Progenitor cell of endocrine pancreas (in vitro differentiated cells): Measurements from ENCODE around the gene GPS1. TPM values are rescaled to one million over a fixed set of nuclear protein-coding genes. Genes with fewer than 3 reads are reported as not detected.

Source experiments
- DNase-seq: peaks from one replicate; pipeline ENCODE4 v3.0.0; 2021; ENCODE audit warnings: low spot score; ENCODE audit not compliant: unreplicated experiment
- H3K27ac Mint-ChIP-seq: 2 replicates; pipeline ENCODE4 v1.8.0; 2021; ENCODE audit warnings: mild to moderate bottlenecking, moderate library complexity, mixed read lengths
- H3K27me3 Mint-ChIP-seq: 2 replicates; pipeline ENCODE4 v1.8.0; 2021; ENCODE audit warnings: mixed read lengths
- H3K36me3 Mint-ChIP-seq: 2 replicates; pipeline ENCODE4 v1.8.0; 2022; ENCODE audit warnings: mixed read lengths; ENCODE audit not compliant: insufficient read depth
- H3K4me1 Mint-ChIP-seq: 2 replicates; pipeline ENCODE4 v1.8.0; 2021; ENCODE audit warnings: low read depth, mixed read lengths
- H3K4me3 Mint-ChIP-seq: 2 replicates; pipeline ENCODE4 v1.8.0; 2021; ENCODE audit warnings: low read depth, mild to moderate bottlenecking, moderate library complexity, mixed read lengths
- H3K9me3 Mint-ChIP-seq: 2 replicates; pipeline ENCODE4 v1.8.0; 2021; ENCODE audit warnings: low read depth, mixed read lengths
- total RNA-seq: library from RNA; stranded (reverse); gene quantifications from 2 replicates; pipeline ENCODE4 v1.2.1, GENCODE V29; 2021
- TF ChIP-seq, protein P1 (sequence below): fragments of 200-600 bp; sonication (generic); IDR thresholded peaks from one replicate; pipeline ENCODE4 v1.5.0; 2021; ENCODE audit warnings: antibody characterized with exemption, mild to moderate bottlenecking; ENCODE audit not compliant: unreplicated experiment

GPS1 gene
- total RNA-seq, 1 donor from 2014 or later, result 137 TPM

- H3K9me3 Mint-ChIP-seq, result no peaks in the 10 kb centered on the region
- TF ChIP-seq, protein P1, sequence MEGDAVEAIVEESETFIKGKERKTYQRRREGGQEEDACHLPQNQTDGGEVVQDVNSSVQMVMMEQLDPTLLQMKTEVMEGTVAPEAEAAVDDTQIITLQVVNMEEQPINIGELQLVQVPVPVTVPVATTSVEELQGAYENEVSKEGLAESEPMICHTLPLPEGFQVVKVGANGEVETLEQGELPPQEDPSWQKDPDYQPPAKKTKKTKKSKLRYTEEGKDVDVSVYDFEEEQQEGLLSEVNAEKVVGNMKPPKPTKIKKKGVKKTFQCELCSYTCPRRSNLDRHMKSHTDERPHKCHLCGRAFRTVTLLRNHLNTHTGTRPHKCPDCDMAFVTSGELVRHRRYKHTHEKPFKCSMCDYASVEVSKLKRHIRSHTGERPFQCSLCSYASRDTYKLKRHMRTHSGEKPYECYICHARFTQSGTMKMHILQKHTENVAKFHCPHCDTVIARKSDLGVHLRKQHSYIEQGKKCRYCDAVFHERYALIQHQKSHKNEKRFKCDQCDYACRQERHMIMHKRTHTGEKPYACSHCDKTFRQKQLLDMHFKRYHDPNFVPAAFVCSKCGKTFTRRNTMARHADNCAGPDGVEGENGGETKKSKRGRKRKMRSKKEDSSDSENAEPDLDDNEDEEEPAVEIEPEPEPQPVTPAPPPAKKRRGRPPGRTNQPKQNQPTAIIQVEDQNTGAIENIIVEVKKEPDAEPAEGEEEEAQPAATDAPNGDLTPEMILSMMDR, result no peak
- no peaks in the 10 kb centered on the region for H3K4me1 Mint-ChIP-seq
- H3K36me3 Mint-ChIP-seq, result peaks cover 2% of the 10 kb centered on the region
- no peak overlapping the region for H3K27ac Mint-ChIP-seq
- H3K27me3 Mint-ChIP-seq, result peaks cover 10% of the 10 kb centered on the region
- no peak for DNase-seq
- no peak overlapping the region for H3K4me3 Mint-ChIP-seq
Measured at GRCh38 chr17:82078433-82078832, 26.7 kb downstream of the GPS1 start.

DNA sequence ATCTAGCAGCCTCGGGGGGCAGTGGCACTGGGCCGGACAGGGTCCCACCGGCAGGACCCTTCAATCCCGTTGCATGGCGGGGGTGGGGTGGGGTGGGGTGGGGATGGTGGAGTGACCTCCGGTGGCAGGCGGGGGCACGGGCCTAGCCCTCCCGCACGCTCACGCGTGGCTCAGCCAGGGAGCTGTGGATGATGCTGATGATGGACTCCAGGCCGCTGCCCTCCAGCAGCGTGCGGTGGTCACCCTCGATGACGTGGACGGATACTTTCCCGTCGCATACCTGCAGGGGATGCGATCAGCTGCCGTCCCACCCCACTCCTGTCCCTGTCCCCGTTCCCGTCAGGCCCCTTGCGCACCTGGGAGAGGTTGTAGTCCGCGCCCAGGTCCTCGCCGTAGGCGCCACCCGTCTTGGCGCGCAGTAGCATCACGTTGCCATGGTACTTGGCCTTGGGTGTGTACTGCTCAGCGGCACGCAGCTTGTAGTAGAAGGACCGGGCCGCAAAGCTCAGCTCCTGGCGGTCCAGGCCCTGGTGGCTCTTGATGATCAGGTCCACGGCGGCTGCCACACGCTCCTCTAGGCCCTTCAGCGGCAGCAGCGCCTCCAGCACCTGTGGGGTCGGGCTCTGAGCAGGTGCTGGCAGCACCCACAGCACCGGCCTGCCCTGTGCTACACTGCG, 27.4 kb downstream of the GPS1 start:
- no peak overlapping the region for H3K27ac Mint-ChIP-seq
- H3K4me3 Mint-ChIP-seq, result no peak overlapping the region
- H3K4me1 Mint-ChIP-seq, result no peaks in the 10 kb centered on the region
- peaks cover 3% of the 10 kb centered on the region for H3K36me3 Mint-ChIP-seq
- TF ChIP-seq, protein P1, result no peak
- no peaks in the 10 kb centered on the region for H3K9me3 Mint-ChIP-seq
- peaks cover 4% of the 10 kb centered on the region for H3K27me3 Mint-ChIP-seq
- DNase-seq, result no peak

DNA sequence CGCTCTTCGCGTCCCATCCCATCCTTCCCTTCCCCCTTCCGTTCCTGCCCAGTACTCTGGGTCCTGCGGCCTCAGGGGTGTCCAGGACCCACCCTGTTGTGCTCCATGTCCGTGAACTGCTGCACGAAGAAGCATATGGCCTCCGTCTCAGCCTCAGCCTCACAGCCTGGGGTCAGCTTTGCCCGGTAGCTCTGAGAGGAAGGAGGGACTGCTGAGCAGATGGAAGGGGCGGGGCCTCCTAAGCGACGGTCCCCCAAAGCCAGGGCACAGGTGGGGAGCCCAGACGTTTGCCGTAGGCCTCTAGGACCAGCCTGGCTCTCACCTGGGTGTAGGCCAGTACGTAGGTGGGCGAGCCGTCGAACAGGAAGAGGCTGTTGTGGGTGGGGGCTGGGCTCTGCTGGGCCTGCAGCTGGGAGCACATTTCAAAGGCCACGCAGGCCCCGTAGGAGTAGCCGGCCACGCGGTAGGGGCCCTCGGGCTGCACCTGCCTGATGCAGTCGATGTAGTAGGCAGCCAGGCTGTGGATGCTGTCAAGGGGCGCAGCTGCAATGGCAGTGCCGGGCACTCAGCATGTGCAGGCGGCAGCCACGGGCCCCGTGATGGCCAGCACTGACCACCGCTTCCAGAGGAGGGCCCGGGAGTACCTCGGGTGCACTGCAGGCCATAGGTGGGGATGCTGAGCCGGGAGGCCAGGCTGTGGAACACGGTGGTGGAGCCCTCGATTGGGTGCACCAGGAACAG, 28.5 kb downstream of the GPS1 start:
- no peak overlapping the region for H3K27ac Mint-ChIP-seq
- H3K27me3 Mint-ChIP-seq, result no peaks in the 10 kb centered on the region
- no peaks in the 10 kb centered on the region for H3K9me3 Mint-ChIP-seq
- no peaks in the 10 kb centered on the region for H3K4me1 Mint-ChIP-seq
- TF ChIP-seq, protein P1, result no peak
- no peak for DNase-seq
- H3K36me3 Mint-ChIP-seq, result peaks cover 6% of the 10 kb centered on the region
- H3K4me3 Mint-ChIP-seq, result no peak overlapping the region

DNA sequence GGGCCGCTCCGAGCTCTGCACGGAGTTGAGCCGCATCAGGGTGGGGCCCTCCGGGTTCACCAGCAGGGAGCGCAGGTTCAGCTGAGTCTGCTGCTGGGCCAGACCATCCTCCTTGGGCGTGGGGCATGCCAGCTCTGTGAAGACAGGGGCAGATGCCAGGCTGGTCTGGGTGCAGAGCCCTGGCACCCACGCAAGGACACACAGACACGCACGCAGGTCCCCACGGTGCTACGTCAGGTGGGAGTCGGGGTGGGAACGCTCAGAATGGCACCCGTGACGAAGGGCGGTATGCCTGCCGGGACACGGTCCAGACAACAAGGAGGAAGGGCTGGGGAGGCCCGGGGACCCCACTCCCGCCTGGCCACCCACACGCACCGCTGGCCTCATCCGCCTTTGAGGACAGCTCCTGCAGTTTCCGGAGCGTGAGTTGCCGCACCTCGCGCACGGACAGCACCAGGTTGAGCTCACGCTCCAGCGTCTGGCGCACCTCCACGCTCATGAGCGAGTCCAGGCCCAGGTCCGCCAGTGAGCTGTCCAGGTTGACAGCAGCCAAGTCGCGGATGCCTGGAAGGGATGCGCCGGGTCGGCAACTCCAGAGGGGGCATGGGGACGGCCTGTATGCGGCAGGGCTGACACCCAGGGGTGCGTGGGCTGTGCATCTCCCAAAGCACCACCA, 29.2 kb downstream of the GPS1 start:
- no peaks in the 10 kb centered on the region for H3K4me1 Mint-ChIP-seq
- DNase-seq, result no peak
- no peak overlapping the region for H3K4me3 Mint-ChIP-seq
- no peak overlapping the region for H3K27ac Mint-ChIP-seq
- H3K9me3 Mint-ChIP-seq, result no peaks in the 10 kb centered on the region
- TF ChIP-seq, protein P1, result no peak
- peaks cover 6% of the 10 kb centered on the region for H3K36me3 Mint-ChIP-seq
- H3K27me3 Mint-ChIP-seq, result no peaks in the 10 kb centered on the region

DNA sequence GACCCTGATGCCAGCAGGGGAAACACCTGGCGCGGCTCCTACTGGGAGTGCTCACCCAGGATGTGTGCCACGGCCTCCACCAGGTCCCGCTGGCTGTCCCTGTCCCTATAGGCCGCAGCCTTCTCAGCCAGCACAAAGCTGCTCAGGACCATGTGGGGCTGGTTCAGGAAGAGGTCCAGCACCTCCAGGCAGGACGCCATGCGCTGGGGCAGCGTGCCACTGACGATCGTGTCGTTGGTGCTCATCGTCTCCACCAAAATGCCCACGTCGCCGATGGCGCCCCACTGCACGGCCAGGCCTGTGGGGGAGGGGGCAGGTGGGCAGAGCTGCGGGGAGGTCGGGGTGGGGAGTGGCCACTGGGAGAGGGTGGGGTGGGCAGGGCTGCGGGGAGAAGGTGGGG, 29.8 kb downstream of the GPS1 start:
- Mint-ChIP-seq H3K36me3 (peaks cover 6% of the 10 kb centered on the region), H3K4me3 (no peak overlapping the region), H3K4me1 (no peaks in the 10 kb centered on the region), H3K9me3 (no peaks in the 10 kb centered on the region), H3K27me3 (no peaks in the 10 kb centered on the region), H3K27ac (no peak overlapping the region)
- TF ChIP-seq, protein P1, result no peak
- no peak for DNase-seq
